ENCODE data around the gene VAMP2.
A peak's percentile ranks its signal among the peaks of the same experiment; 100 is the strongest.

VAMP2 gene

DNA sequence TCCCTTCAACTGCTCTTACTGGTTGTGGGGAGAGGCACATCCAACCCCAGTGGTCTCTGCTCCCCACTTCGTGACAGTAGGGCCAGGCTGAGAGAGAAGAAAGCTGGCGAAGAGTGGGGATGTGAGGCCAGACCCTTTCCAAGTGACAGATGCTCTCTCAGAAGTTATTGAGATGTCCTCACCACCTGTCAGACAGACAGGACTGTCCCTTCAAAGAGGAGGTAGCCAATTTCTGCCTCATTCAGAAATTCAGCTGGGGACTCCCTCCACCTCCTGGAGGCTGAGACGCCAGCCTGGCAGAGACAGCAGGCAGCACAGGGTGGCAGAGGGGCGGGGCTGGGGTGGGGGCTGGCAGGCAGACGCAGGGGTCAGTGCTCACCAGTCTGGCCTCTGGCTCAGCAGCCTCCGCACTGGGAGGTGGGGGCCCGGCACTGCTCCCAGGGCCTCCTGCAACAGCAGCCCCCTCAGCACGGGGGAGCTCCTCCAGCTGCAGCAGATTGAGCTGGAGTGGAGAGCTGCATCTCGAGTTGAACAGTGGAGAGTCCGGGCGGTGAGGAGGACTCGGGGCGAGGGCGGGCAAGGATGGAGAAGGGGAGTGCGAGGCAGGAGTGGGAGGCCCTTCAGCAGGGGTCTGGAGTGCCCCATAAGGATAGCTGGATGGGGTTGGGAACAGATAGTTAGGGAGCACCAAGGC is 19.7 kb downstream of the VAMP2 start:
- DNase-seq: no peak

DNA sequence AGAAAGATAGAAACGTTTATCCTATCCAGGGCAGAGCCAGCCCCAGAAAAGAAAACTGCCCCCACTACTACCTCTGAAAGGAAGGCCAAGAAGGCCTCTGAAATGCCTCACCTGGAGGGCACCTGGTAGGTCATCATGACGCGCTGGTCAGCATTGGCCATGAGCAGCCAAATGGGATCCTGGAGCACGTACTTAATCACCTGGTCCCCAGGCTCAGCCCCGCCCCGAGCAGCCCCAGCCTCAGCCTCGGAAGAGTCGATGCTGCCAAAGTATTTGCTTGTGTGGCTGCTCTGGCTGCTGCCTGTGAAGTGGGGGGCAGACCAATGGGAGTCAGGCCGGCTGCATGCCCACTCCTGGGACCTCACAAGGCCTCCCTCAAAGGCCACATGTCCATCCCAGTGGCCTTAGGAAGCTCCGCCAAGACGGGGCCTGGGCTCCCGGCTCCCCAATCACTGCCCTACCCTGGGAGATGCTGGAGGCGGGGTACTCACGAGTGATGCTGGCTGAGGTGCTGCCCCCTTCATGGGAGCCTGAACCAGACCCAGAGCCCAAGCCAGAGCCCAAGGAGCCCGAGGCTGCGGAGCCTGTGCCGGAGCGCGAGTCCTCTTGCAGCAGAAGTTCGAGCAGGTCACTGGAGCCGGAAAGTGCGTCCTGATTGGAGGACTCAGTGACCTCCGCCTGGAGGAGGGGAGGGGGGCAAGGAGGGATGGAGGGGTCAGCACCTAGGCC is 20.4 kb downstream of the VAMP2 start:
- DNase-seq: no peak

DNA sequence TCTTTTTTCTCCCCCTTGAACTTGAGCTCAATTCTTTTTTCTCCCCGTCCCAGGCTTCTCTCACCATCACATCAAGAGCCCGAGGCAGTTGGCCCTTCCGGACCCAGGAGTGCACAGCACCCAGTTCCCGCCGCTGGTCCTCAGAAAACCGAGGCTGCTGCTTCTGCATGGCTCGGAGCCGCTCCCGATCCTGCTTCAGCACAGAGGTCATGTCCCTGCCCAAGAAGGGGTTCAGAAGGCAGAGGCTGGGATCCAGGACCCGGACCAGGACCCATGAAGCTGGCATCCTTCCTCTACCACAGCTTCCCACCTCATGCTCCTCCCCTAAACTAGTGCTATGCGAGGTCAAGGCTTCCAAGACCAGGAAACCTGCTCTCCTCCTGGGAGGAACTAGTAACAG is 21.0 kb downstream of the VAMP2 start:
- DNase-seq: no peak

DNA sequence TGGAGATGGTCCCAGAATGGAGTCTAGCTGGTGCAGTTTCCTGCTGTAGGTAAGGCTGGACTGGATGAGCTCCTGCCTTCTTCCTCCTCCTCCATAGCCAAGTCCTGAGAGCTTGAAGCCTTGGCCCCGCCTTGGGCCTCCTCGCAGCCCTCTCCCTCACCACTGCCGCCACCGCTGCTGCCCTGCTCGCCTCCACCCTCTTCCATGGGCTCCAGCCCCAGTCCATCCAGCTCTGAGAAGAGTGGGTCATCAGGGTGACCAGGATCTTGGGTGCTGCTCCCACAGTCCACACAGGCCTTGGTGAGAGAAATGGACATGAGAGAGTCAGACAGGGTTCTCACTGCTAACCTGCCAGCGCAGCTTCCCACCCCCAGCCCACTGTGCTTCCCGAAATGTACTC is 21.7 kb downstream of the VAMP2 start:
- no peak for DNase-seq

DNA sequence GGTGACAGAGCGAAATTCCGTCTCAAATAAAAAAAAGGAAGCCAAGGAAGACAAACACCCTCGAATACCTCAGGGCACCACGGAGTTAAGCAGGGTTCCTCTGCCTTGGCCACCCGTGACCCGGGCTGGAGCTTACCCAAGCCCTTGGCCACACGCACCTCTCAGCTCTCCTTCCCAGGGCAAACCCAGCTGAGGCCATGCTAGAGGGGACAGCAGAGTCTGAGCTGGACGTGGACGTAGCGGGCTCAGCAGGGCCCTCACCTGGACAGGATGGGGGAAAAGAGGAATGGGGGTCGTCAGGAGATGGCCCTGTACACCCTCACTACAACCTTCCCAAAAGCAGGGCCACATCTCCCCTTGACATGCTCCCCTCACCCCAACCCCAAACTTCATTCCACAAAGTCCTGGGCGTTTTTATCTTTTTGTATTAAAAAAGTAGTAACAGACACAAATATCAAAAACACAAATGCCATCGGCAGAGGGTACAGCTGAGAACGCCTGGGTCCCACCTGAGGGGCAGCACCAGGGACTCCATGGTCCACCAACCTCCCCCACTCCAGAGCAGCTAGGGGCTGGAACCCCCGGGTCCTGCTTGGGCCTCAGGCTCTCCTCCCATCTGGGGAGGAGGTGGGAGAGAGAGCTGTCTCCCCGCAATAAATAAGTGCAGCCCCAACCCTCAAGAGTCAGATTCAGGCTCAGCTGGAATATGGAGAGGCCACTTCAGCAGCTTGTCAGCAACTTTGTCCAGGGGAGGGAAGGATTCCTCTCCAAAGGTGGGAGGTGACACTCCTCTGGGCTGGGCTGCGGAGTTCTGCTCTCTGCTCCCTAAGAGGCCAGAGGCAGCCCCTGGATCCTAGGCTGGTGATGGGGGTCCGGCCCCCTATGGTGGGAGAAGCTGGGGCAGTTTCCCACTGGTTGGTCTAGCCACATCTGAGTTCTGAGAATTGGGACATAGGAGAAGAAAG is 22.4 kb downstream of the VAMP2 start:
- DNase-seq: no peak

DNA sequence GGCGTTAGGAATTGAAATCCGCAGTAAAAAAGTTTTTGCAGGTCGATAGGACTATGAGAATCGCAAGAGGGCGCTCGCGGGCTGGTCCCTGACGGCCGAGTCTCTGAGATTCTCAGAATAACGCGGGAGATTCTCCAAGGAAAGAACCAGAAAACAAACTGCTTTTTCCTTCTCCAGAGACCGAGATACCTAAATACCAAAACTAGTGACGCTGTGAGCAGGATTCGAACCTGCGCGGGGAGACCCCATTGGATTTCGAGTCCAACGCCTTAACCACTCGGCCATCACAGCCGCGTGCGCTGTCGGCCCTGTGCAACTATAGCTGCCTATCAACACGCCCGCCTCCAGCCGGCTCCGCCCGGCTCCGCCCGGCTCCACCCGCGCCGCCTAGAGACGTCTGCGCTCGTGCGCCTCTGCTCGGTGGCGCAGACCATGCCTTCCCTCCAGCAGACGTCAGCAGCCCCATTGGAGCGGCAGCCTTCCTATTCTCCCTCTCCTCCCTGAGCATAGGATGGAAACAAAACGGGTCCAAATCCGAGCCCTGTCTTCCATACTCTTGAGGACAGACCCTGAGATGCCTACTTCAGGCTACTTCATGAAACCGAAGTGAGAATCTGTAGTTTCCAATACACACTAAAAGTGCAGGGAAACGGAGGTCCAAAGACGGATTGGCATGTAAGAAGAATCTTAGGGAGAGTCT is 23.9 kb downstream of the VAMP2 start:
- DNase-seq: peak; percentile 91 to 92

DNA sequence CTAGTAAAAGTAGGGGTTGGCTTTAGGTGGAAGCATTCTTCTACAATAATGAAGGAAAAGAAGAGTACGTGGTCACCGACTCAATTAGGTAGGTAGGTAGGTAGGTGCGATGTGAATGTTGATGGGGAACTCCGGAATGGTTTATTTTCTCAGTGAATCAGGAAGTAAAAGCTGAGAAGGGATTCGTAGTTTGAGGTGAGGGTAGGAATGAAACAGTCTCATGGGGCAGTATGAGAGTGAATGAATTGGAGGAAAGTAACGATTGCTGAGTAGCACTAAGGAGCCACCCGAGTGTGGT is 24.4 kb downstream of the VAMP2 start:
- no peak for DNase-seq

DNA sequence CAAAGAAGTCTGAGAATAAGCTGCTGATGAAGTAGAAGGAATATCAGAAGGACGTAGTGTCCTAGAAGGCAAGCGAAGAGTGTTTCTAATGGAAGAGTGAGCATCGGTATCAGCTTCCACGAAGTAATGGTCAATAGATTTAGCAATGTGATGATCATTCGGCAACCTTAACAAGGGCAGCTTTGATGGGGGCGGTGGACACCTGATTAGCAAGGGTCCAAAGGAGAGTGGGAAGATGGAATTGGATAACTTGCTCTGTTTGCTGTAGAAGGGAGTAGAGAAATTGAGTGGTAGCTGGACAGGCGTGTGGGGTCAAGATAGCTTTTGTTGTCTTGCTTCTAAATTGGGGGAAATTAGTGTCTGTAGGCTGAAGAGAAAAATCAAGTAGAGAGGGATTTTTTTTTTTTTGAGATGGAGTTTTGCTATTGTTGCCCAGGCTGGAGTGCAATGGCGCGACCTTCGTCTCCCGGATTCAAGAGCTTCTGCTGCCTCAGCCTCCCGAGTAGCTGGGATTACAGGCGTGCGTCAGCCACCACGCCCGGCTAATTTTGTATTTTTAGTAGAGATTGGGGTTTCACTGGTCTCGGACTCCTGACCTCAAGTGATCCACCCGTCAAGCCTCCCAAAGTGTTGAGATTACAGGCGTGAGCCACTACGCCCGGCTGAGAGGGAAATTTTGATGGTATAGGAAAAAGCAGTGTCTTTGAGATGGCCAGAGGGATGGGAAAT is 24.9 kb downstream of the VAMP2 start:
- no peak for DNase-seq

DNA sequence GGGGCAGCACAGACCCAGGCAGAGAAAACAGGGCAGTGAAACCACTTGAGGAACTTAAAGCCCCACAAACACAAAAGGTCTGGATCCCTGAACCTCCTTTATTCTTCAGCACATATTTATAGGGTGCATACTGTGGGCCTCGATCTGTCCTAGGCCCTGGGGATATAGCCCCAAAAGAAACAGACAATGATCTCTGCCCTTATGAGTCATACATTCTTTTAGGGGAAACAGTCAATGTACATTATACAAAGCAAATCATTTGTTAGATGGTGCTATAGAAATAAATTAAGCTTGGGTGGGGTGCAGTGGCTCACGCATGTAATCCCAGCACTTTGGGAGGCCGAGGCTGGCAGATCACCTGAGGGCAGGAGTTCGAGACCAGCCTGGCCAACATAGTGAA is 28.8 kb downstream of the VAMP2 start:
- DNase-seq: no peak

DNA sequence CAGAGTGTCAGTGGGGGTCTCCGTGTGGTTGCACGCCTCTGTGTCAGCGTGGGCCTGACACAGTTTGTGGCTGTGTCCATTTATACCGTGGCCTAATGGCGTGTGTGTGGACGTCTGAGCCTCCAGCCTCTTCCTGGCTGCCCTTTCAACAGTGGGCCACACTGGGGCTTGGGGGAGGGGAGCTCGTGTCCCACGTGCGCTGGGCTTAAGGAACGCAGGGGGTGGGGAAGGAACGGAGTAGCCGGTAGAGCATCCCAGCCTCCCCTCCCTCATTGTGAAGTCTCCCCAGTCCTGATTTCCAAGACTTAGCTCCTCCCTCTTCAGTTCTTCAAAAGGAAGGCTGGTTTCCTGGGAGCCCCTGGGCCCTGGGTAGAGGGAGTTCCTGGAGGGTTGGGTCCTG is 29.3 kb downstream of the VAMP2 start:
- DNase-seq: no peak

DNA sequence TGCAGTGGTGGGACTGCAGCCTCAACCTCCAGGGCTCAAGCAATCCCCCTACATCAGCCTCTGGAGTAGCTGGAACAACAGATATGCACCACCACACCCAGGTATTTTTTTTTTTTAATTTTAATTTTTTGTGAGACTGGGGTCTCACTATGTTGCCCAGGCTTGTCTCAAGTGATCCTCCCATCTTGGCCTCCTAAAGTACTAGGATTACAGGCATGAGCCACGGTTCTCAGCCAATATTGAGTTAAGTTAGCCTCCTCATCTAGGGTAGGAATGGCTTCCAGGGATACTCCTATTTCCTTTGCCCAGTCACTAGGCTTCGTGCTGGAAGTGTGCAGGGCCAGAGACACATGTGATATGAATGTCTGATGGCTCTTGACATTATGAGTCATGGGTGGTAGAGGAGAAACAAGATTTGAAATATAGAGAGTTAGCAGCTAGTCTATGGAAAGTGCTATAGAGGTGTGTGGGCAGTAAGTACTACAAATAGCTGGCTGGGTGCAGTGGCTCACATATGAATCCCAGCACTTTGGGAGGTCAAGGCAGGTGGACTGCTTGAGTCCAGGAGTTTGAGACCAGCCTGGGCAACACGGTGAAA is 30.8 kb downstream of the VAMP2 start:
- DNase-seq: no peak

DNA sequence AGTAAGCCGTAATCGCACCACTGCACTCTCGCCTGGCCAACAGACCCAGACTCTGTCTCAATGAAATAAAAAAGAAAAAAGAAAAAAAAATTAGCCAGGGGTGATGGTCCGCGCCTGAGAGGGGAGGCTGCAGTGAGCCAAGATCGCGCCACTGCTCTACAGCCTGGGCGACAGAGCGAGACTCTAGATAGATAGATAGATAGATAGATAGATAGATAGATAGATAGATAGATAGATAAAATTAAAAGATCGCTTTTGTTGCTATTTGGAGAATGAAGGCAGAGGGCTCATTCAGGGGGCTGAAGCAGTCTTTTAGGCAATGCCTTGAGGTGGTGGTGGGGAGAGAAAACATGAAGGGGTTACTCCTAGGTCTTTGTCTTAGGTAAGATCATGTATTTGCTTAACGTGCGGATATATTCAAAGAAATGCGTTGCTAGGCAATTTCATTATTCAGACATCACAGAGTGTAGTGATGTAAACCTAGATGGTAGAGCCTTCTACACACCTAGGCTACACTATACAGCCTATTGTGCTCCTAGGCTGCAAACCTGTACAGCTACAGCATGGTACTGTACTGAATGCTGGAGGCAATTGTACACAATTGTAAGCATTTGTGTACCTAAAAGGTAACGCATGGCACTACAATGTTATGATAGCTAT is 34.5 kb downstream of the VAMP2 start:
- DNase-seq: no peak

DNA sequence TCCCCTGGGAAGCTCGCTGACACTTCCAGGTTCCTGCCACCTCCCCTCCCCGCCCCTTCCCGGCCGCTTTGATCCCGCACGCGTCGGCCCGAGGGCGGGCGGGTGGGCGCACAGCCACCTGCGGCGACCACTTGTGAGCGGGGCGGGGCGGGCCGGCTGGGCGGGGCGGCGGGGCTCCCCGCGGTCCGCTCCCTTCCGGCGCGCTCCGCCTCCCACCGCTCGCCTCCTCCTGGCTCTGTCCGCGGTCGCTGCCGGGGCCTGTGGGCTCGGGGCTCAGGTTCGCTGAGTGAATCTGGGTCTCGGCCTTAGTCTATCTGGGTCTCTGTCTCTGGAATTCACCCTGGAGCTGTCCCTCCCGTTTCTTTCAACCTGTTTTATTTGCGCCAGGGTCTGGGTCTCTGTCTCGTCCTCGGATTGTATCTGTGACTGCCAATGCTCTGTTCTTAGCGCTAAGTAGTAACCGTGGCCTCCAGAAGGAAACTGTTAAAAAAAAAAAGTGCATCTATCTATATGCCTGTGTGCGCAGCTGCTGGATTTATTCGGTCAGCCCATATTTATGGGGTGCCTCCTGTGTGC is 36.2 kb downstream of the VAMP2 start:
- no peak for DNase-seq

DNA sequence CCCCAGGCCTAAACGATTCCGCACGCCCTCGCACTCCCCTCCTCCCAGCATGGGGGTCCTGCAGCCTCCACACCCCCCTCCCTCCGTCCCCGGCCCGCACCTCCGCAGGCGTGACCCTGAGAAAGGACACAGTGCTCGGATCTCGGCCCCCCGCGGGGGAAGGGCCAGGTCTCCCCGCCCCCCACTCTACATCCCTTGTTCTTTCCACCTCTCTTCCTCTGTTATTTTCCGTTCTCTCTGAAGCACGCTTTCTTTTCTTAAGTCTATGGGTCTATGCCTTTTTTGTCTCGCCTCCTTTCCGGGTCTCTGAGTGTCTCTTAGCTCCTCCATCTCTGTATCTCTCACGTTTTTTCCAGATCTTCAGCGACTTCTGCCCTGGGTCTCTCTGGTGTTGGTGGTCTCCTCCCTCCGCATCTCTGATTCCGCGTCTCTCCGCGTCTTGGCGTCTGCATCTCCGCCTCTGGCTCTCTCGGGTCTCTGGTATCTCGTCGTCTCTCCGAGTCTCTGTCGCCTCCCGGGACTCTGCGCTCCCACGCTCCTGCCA is 36.7 kb downstream of the VAMP2 start:
- DNase-seq: no peak

DNA sequence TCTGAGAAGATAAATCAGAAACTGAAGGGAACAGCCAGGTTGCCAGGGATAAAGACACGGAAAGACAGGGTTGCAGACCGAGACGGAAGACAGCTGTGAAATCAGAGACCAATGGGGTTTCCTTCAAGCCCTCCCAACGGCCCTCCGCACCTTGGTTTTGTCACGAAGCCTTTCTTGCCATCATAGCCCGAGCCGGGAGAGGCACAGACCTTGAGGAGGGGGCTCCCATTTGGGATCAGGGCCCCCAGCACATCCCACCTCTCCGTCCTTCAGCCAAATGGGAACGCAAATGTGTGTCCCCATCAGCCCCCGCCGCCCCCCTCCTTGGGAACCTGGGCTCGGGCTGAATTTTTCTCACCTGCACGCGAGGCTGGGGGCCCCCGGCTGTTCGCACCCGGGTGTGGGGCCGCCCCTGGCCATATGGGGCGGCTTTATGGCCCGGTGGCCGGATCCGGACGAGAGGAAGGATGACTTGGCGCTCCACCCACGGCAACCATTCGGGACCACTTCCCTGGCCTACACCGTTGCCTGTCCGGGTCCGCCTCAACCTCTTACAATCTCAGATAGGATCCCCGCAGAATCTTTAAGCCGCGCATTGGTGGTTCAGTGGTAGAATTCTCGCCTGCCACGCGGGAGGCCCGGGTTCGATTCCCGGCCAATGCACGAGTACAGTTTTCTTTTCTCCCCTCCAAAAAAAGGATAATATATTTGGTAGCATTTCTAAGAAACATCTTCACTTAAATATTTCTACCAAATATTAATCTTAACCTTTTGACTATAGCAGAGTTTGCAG is 37.4 kb downstream of the VAMP2 start:
- DNase-seq: peak; percentile 83 to 87

DNA sequence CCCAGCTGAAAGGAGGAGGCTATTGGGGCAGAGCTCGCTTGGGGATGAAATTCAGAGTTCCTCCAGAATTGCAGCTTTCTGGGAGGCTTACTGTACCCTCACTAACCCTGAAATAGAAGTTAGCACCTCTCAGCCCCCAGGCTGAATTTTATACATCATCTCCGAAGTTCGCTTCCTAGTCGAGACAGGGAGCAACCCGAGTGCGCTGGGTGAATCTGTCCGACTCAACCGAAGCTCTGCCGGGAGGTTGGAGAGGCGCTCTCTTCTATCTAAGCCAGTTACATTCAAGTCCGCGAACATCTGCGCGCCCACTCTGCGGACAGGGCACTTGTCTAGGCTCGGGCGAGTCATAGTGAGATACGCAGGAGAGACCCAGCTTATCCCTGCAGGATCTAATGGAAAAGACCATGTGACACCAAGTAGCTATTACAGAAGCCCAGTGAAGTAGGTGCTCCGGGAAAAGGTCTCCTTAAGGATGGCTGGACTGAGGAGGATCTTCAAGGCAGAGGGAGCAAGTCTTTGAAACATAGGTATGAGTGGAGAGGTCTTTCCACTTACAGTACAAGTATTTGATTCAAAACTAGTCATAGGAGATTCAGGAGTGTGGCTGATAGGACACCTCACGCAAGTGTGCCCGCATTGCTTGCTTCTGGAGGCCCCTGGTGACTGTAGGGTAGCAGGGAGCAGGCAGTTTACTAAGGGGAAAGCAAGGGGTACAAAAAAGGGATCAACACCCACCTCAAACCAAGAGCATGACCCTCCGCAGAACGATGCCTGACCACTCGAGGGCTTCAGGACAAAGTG is 38.2 kb downstream of the VAMP2 start:
- DNase-seq: no peak

DNA sequence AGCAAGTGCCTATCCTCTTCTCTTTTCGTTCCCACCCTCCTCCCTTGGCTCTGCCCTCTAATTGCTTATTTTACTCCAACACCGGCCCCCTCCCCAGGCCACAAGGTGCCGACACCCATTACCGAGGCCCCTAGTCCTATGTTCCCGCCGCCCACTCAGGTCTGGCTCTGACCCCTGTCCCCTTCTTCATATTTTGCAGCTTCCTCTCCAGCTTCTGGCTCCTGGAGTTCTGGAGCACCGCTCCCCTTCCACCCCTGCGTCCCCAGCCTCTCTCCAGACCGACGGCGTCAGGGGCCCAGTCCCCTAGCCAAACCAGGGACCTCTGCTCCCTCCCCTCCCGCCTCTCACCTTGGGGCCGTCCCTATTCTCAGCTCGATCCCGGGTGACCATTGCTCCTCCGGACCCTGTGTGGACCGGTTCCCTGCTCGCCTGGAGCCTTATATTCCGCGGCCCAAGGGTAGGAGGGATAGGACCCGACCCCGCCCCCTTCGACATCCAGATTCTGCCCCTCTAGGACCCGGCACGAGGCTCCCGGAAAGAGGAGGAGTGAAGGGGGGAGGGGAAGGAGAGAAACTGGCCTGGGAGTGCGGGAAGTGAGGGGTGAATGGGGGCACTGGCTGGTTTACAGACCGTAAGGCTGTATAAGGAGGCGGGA is 38.9 kb downstream of the VAMP2 start, which contains the start of gene HES7:
Gene HES7 (minus strand): TSS at position 412 of the 655 bp plus-strand sequence. CDS start 22 bp downstream, at position 390.
- no peak for DNase-seq
